Psoas muscle (tissue), 8 donors: ENCODE results near the gene IFFO2. TPM values are rescaled to one million over a fixed set of nuclear protein-coding genes. Genes with fewer than 3 reads are reported as not detected.

Experiments used
- ATAC-seq, 4 donors: fragments of 200-7000 bp; cut with Tn5 transposase; one replicate each; pipeline ENCODE4 v1.9.1; 2020; ENCODE audit warnings: moderate library complexity in 3 of 4, mild to moderate bottlenecking in 2 of 4
- DNase-seq, 2 donors: peaks; one replicate each; pipeline ENCODE4 v3.0.0-alpha.2; 2020
- H3K27ac ChIP-seq: fragments of 200-600 bp; one replicate; pipeline ENCODE4 v1.8.0; 2022
- H3K27me3 ChIP-seq, 3 donors: fragments of 200-600 bp in 1 of 3; one replicate each; pipeline versions ENCODE4 v1.6.1 to v1.8.0; 2013 to 2022; ENCODE audit warnings: low read length in 2 of 3, mild to moderate bottlenecking in 2 of 3, moderate library complexity in 1 of 3; ENCODE audit not compliant: insufficient read depth in 3 of 3
- H3K36me3 ChIP-seq, 2 donors: fragments of 200-600 bp in 1 of 2; one replicate each; pipeline versions ENCODE4 v1.6.1 to v1.8.0; 2013 to 2022; ENCODE audit warnings: low read depth in 1 of 2, mild to moderate bottlenecking in 1 of 2, moderate library complexity in 1 of 2; ENCODE audit not compliant: insufficient read depth in 1 of 2
- H3K4me1 ChIP-seq: fragments of 200-600 bp; one replicate; pipeline ENCODE4 v1.8.0; 2022
- H3K4me3 ChIP-seq: fragments of 200-600 bp; one replicate; pipeline ENCODE4 v1.8.0; 2022; ENCODE audit warnings: mild to moderate bottlenecking
- H3K9me3 ChIP-seq: fragments of 200-600 bp; one replicate; pipeline ENCODE4 v1.8.0; 2022
- WGBS, 3 donors: extraction: QIAGEN DNeasy Blood & Tissue Kit; methylation state at CpG; one replicate each; pipeline versions ENCODE4 v1.1.6 to v1.1.7; 2013; 5-methylcytosine and 5-hydroxymethylcytosine counted together
- intact Hi-C, 2 donors: fragments of 100-400 bp; cut with DNase I; formaldehyde crosslinking; loops; one replicate each; pipeline versions ENCODE4 v1.11.0 to v1.14.2; 2022
- polyA plus RNA-seq, 3 donors: library from polyadenylated mRNA; stranded (reverse); fragments of 200-250 nt; gene quantifications; one replicate each; pipeline ENCODE4 v1.2.3, GENCODE V29; 2013
- total RNA-seq, 4 donors: library from RNA; stranded (reverse); fragmentation: NEBNext Ultra II Directional in 2 of 4; extraction: Animal tissue kit (Norgen Biotek cat#: 25700) in 2 of 4; gene quantifications; one replicate each; pipeline versions ENCODE4 v1.2.1 to v1.2.4, GENCODE V29; 2021 to 2023
- TF ChIP-seq, protein P1 (sequence below): fragments of 200-600 bp; IDR thresholded peaks from one replicate; pipeline ENCODE4 v1.8.0; 2022; ENCODE audit warnings: antibody characterized with exemption
- donor health status: healthy with polysubstance abuse.
- donor health status: DM: no; HTN: no; CAD: no; lungs with moderate emphysema.
- donor health status: Bipolar disorder and iron deficiency.
- donor health status: healthy.
- donor health status: DM: yes; HTN: yes; CAD: no.
- donor health status: DM: no; HTN: no; CAD: no.
- donor health status: DM: no; HTN: no; CAD: no.
- donor health status: DM: yes; HTN: yes; CAD: no.

Gene IFFO2
- total and polyA plus RNA-seq, 7 donors, result 0.94 to 14.0 (median 3.7) TPM

DNA sequence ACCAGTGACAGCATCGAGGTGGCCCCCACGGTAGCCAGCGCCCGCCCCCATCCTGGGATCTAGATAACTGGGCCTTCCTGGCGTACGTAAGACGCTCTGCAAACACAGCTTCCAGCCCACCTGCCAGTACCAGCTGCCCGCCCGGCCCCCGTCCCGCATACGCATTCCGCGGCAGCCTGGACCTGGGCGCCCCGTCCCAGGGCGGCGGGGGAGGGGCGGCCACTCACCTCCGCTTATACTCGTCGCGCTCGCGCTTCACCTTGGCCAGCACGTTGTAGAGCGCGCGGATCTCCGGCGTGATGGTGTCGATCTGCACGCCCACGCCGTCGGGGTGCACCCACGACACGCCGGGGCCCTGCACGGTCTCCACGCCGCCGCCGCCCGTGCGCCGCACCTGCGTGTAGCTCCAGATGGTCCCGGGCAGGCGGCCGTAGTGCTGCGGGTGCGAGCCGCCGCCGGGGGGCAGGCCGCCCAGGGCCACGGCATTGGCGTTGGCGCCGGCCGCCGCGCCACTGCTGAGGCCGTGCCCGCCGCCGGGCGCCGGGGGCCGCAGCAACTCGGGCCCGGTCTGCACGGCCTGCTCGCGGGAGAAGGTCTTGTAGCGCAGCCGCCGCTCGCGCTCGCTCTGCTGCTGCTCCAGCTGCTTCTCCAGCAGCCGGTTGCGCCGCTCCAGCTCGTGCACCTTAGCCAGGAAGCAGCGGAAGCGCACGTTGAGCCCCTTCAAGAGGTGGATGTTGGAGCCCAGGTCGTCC is 859 bp downstream of the IFFO2 start:
- Histone ChIP-seq H3K36me3 (no peaks in the 10 kb centered on the region), H3K4me1 (peaks cover 23% of the 10 kb centered on the region), H3K9me3 (no peaks in the 10 kb centered on the region), H3K27me3 (no peaks in the 10 kb centered on the region), H3K27ac (peak overlapping the region; percentile 23), H3K4me3 (peak overlapping the region; percentile 80)
- 1 to 3% (median 2%) methylated on average over 49 to 90 of the region's 90 CpGs for WGBS, 3 donors
- TF ChIP-seq, protein P1, sequence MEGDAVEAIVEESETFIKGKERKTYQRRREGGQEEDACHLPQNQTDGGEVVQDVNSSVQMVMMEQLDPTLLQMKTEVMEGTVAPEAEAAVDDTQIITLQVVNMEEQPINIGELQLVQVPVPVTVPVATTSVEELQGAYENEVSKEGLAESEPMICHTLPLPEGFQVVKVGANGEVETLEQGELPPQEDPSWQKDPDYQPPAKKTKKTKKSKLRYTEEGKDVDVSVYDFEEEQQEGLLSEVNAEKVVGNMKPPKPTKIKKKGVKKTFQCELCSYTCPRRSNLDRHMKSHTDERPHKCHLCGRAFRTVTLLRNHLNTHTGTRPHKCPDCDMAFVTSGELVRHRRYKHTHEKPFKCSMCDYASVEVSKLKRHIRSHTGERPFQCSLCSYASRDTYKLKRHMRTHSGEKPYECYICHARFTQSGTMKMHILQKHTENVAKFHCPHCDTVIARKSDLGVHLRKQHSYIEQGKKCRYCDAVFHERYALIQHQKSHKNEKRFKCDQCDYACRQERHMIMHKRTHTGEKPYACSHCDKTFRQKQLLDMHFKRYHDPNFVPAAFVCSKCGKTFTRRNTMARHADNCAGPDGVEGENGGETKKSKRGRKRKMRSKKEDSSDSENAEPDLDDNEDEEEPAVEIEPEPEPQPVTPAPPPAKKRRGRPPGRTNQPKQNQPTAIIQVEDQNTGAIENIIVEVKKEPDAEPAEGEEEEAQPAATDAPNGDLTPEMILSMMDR, result peak; percentile 13
- peak; percentile 39 to 74 for DNase-seq
- intact Hi-C loops, result loop anchor here in 1 of 2 donors (5.0 to 10.0 kb wide), 2 partner anchors 33 to 119 kb away; no protein-coding TSS in a partner anchor
- peak in 3 of 4 donors; percentile 2 to 29 (median 8) for ATAC-seq

DNA sequence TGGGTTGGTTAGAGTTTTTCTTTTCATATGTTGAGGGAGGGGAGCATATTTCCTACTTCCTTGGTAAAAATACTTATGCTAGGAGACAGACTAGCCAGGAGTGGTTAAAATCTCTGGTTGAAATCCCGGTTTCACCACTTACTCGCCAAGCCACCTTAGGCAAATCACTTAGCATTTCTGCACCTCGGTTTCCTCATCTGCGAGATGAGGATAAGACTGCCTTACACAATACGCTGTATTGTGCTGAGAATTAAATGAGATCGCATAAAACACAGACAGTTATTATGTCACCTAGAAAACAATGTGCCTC is 1.4 kb downstream of the IFFO2 start:
- H3K9me3 ChIP-seq, result no peaks in the 10 kb centered on the region
- TF ChIP-seq, protein P1, result no peak
- H3K27me3 ChIP-seq, result no peaks in the 10 kb centered on the region
- ATAC-seq (no peak), DNase-seq (no peak)
- no peaks in the 10 kb centered on the region for H3K36me3 ChIP-seq
- peaks cover 25% of the 10 kb centered on the region for H3K4me1 ChIP-seq
- intact Hi-C loops, result loop anchor here in 1 of 2 donors (5.0 to 10.0 kb wide), 2 partner anchors 33 to 120 kb away; no protein-coding TSS in a partner anchor
- peak overlapping the region; percentile 80 for H3K4me3 ChIP-seq
- no peak overlapping the region for H3K27ac ChIP-seq
- WGBS, 3 donors, result 47 to 65% (median 54%) methylated on average over 6 of the region's 6 CpGs

GRCh38 chr1:18954270-18955071 is 2.0 kb downstream of the IFFO2 start:
- no peak for DNase-seq
- Histone ChIP-seq H3K4me1 (peaks cover 31% of the 10 kb centered on the region), H3K4me3 (peak overlapping the region; percentile 80), H3K27ac (no peak overlapping the region), H3K27me3 (no peaks in the 10 kb centered on the region), H3K36me3 (no peaks in the 10 kb centered on the region), H3K9me3 (no peaks in the 10 kb centered on the region)
- TF ChIP-seq, protein P1, result no peak
- intact Hi-C loops, result loop anchor here in 1 of 2 donors (5.0 to 10.0 kb wide), 2 partner anchors 32 to 120 kb away; no protein-coding TSS in a partner anchor
- WGBS, 3 donors, result 44 to 63% (median 44%) methylated on average over 7 of the region's 7 CpGs
- ATAC-seq, result no peak

DNA sequence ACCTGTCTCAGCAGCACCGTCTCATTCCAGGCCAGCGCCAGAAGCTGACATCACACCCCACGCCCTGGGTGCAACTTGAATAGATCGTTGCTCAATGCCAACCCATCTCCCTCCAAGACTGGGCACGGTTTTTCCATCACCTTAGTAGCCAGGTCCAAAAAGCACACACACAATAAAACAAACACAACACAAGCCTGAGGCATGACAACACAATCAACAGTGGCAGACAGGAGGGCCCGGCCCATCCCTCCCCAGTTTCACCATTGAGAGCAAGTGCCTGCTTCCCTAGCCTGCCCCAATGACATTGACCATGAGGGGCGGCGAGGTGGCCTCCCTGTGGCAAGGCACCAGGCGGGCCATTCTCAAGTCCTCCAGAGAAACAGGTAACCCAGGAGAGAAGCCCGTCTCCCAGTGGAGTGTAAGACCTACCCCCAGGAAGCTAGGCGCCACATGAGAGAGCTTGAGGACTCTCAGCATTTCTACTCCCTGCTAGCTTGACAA is 2.7 kb downstream of the IFFO2 start:
- DNase-seq, result no peak

More for the DNA sequence above, 2.7 kb downstream of the IFFO2 start:
- Histone ChIP-seq H3K4me3 (peak overlapping the region; percentile 80), H3K4me1 (peaks cover 38% of the 10 kb centered on the region), H3K36me3 (no peaks in the 10 kb centered on the region), H3K9me3 (no peaks in the 10 kb centered on the region), H3K27ac (no peak overlapping the region), H3K27me3 (no peaks in the 10 kb centered on the region)
- WGBS, 3 donors, result 77 to 84% (median 79%) methylated on average over 10 to 11 of the region's 11 CpGs
- no peak for ATAC-seq
- intact Hi-C loops, result loop anchor here in 1 of 2 donors (10.0 kb wide), 1 partner anchor 121 kb away; no protein-coding TSS in a partner anchor
- TF ChIP-seq, protein P1, result no peak
